Smooth muscle cell (in vitro differentiated cells): ENCODE results near the gene SYCE3. TPM values are rescaled to one million over a fixed set of nuclear protein-coding genes. Genes with fewer than 3 reads are reported as not detected.
"Not testable (repeated sequence)": the region's sequence is repeated elsewhere in the genome, so short reads cannot be mapped to it uniquely, and the experiment has no call there.

Experiments
- DNase-seq: peaks from one replicate; lab custom pipeline; 2025; ENCODE audit not compliant: unreplicated experiment; lab: John Stamatoyannopoulos, UW
- H2AFZ ChIP-seq: fragments of 200-600 bp; sonication (generic); 2 replicates; pipeline ENCODE4 v1.6.0; 2016; ENCODE audit warnings: antibody characterized with exemption, low read depth, mild to moderate bottlenecking
- H3F3A ChIP-seq: fragments of 200-600 bp; sonication (generic); 2 replicates; pipeline ENCODE4 v1.6.0; 2017; ENCODE audit warnings: antibody characterized with exemption, low read depth
- H3K27ac ChIP-seq: fragments of 200-600 bp; sonication (generic); 2 replicates; pipeline ENCODE4 v1.5.1; 2016; ENCODE audit warnings: low read depth, mild to moderate bottlenecking
- H3K27me3 ChIP-seq: fragments of 200-600 bp; sonication (generic); 2 replicates; pipeline ENCODE4 v1.6.1; 2016; ENCODE audit warnings: low read depth, mild to moderate bottlenecking
- H3K36me3 ChIP-seq: fragments of 200-600 bp; sonication (generic); 2 replicates; pipeline ENCODE4 v1.5.1; 2016; ENCODE audit warnings: low read depth
- H3K4me1 ChIP-seq: fragments of 200-600 bp; sonication (generic); 2 replicates; pipeline ENCODE4 v1.5.1; 2016; ENCODE audit warnings: low read depth
- H3K4me2 ChIP-seq: fragments of 200-600 bp; sonication (generic); 2 replicates; pipeline ENCODE4 v1.6.0; 2016; ENCODE audit warnings: mild to moderate bottlenecking
- H3K4me3 ChIP-seq: fragments of 200-600 bp; sonication (generic); 2 replicates; pipeline ENCODE4 v1.5.1; 2016; ENCODE audit warnings: mild to moderate bottlenecking
- H3K79me2 ChIP-seq: fragments of 200-600 bp; sonication (generic); 2 replicates; pipeline ENCODE4 v1.6.0; 2016; ENCODE audit warnings: low read depth, mild to moderate bottlenecking
- H3K9ac ChIP-seq: fragments of 200-600 bp; sonication (generic); 2 replicates; pipeline ENCODE4 v1.6.0; 2016; ENCODE audit warnings: low read depth
- H3K9me3 ChIP-seq: fragments of 200-600 bp; sonication (generic); replicated peaks from 2 replicates; pipeline ENCODE4 v1.5.1; 2016; ENCODE audit warnings: low read depth
- H4K20me1 ChIP-seq: fragments of 200-600 bp; sonication (generic); 2 replicates; pipeline ENCODE4 v1.6.0; 2016; ENCODE audit warnings: low read depth
- CTCF ChIP-seq: fragments of 200-600 bp; sonication (generic); IDR thresholded peaks from 2 replicates; pipeline ENCODE4 v1.5.1; 2017; ENCODE audit warnings: borderline replicate concordance, mild to moderate bottlenecking, antibody characterized with exemption; ENCODE audit not compliant: insufficient read depth, poor library complexity, severe bottlenecking
- WGBS: methylation state at CpG from one replicate; pipeline ENCODE4 v1.1.7; 2016; ENCODE audit warnings: low lambda C conversion rate; 5-methylcytosine and 5-hydroxymethylcytosine counted together
- polyA plus RNA-seq: library from polyadenylated mRNA; unstranded; fragments of >200 nt; fragmentation: Nextera tagmentation; extraction: Ambion mirVana; gene quantifications from 2 replicates; pipeline ENCODE4 v1.2.1, GENCODE V29; 2016
- total RNA-seq: library from RNA; depleted of rRNA; stranded (reverse); fragments of >200 nt; gene quantifications from 2 replicates; pipeline ENCODE4 v1.2.3, GENCODE V29; 2014

Gene SYCE3
- total and polyA plus RNA-seq, 2 experiments from 2014 or later: not detected

GRCh38 chr22:50544078-50544745 is 18.5 kb downstream of the SYCE3 start:
- 12% methylated on average over 52 of the region's 52 CpGs for WGBS

GRCh38 chr22:50542416-50542927 is 20.2 kb downstream of the SYCE3 start:
- no peak for DNase-seq
- Histone ChIP-seq H3K9ac (peak overlapping the region; percentile 11), H3K4me1 (peaks cover 30% of the 10 kb centered on the region), H3K27me3 (no peaks in the 10 kb centered on the region), H3K4me2 (no peak overlapping the region), H3K36me3 (no peaks in the 10 kb centered on the region), H3F3A (peaks cover 19% of the 10 kb centered on the region), H4K20me1 (no peaks in the 10 kb centered on the region), H2AFZ (no peak overlapping the region), H3K27ac (peak overlapping the region; percentile 100), H3K9me3 (no peaks in the 10 kb centered on the region), H3K4me3 (no peak overlapping the region), H3K79me2 (no peaks in the 10 kb centered on the region)
- no peak for TF ChIP-seq CTCF
- WGBS: 87% methylated on average over 19 of the region's 19 CpGs

More at GRCh38 chr22:50544078-50544745, 18.5 kb downstream of the SYCE3 start:
- peak overlapping the region; percentile 35 for H3K4me3 ChIP-seq
- H3K9ac ChIP-seq: peak overlapping the region; percentile 47
- no peaks in the 10 kb centered on the region for H3K36me3 ChIP-seq
- H4K20me1 ChIP-seq: no peaks in the 10 kb centered on the region
- TF ChIP-seq CTCF: peak; percentile 49
- H3F3A ChIP-seq: peaks cover 3% of the 10 kb centered on the region
- peaks cover 18% of the 10 kb centered on the region for H3K4me1 ChIP-seq
- no peaks in the 10 kb centered on the region for H3K9me3 ChIP-seq
- H3K27ac ChIP-seq: peak overlapping the region; percentile 47
- H3K4me2 ChIP-seq: peak overlapping the region; percentile 85
- H3K79me2 ChIP-seq: no peaks in the 10 kb centered on the region
- no peaks in the 10 kb centered on the region for H3K27me3 ChIP-seq
- peak; percentile 53 for DNase-seq
- peak overlapping the region; percentile 75 for H2AFZ ChIP-seq

- 15% methylated on average over 5 of the region's 5 CpGs for WGBS
- H3K36me3 ChIP-seq, H3K4me3 ChIP-seq, H3K27me3 ChIP-seq, H4K20me1 ChIP-seq, H3K79me2 ChIP-seq, H3K9me3 ChIP-seq, H2AFZ ChIP-seq, DNase-seq: not testable (repeated sequence)
- H3F3A ChIP-seq: peaks cover 24% of the 10 kb centered on the region
- peak overlapping the region; percentile 96 for H3K9ac ChIP-seq
- H3K4me2 ChIP-seq: peak overlapping the region; percentile 26
- H3K4me1 ChIP-seq: peaks cover 30% of the 10 kb centered on the region
- H3K27ac ChIP-seq: peak overlapping the region; percentile 100
Measured at GRCh38 chr22:50541667-50542026, 21.1 kb downstream of the SYCE3 start.

GRCh38 chr22:50540381-50540780 is 22.3 kb downstream of the SYCE3 start:
- H3K9ac ChIP-seq: peak overlapping the region; percentile 96
- no peak for DNase-seq
- H2AFZ ChIP-seq: no peak overlapping the region
- H4K20me1 ChIP-seq: no peaks in the 10 kb centered on the region
- 87% methylated on average over 10 of the region's 10 CpGs for WGBS
- no peak for TF ChIP-seq CTCF
- H3K79me2 ChIP-seq: peaks cover 12% of the 10 kb centered on the region
- no peaks in the 10 kb centered on the region for H3K27me3 ChIP-seq
- H3K9me3 ChIP-seq: no peaks in the 10 kb centered on the region
- no peak overlapping the region for H3K4me3 ChIP-seq
- H3K4me1 ChIP-seq: peaks cover 30% of the 10 kb centered on the region
- H3K36me3 ChIP-seq: no peaks in the 10 kb centered on the region
- H3K4me2 ChIP-seq: peak overlapping the region; percentile 81
- H3F3A ChIP-seq: peaks cover 28% of the 10 kb centered on the region
- peak overlapping the region; percentile 100 for H3K27ac ChIP-seq
